CD4-positive, alpha-beta T cell treated with Interleukin-21 for 1 hour (primary cell): ENCODE data around the gene SPINT4.
"Not testable (repeated sequence)": the region's sequence is repeated elsewhere in the genome, so short reads cannot be mapped to it uniquely, and the experiment has no call there.

Experiments used
- DNase-seq: peaks from one replicate; pipeline ENCODE4 v3.0.0-alpha.2; 2020

The SPINT4 gene

DNA sequence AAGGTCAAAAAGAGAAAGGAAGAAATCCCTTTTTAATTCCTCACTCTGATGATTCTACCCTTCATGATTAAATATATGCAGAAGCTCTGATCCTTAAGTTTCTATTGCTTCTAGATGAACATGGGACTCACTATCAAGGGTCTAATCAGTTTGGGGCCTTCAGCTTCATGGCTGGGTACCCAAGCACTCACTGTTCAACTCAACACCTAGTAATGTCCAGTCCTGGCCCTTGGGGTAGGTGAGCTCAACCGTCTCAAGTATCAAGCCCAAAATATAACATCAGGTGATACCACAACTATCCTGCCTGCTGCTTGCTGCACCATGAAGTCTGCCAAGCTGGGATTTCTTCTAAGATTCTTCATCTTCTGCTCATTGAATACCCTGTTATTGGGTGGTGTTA, at the start of gene SPINT4:
TSS of gene SPINT4 (plus strand) at position 301 of the 400 bp plus-strand sequence. CDS start at position 322, 21 bp downstream.
- DNase-seq, result no peak

DNA sequence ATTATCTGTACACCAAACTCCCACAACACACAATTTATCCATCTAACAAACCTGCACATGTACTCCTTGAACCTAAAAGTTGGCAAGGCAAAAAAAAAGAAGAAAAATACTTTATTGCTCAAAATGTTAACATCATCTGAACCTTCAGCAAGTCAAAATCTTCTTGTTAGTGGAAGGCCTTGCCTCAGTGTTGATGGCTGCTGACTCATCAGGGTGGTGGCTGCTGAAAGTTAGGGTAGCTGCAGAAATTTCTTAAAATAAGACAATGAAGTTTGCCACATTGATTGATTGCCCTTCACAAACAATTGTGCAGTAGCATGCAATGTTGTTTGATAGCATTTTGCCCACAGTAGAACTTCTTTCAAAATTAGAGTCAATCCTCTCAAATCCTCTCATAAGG, 49.4 kb upstream of the SPINT4 start:
- no peak for DNase-seq

DNA sequence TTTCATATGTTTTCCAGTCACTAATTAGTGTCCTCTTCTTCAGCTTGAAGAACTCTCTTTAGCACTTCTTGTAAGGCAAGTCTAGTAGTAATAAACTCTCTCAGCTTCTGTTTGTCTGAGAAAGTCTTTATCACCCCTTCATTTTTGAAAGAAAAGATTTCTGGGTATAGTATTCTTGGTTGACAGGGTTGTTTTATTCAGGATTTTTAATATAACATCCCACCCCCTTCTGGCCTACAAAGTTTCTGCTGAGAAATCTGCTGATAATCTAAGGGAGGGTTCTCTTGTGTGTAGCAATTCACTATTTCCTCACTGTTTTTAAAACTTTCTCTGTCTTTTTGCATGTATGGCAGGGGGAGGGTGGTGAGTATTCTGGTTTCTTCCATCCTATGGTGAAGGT, 42.5 kb upstream of the SPINT4 start:
- DNase-seq, result no peak

DNA sequence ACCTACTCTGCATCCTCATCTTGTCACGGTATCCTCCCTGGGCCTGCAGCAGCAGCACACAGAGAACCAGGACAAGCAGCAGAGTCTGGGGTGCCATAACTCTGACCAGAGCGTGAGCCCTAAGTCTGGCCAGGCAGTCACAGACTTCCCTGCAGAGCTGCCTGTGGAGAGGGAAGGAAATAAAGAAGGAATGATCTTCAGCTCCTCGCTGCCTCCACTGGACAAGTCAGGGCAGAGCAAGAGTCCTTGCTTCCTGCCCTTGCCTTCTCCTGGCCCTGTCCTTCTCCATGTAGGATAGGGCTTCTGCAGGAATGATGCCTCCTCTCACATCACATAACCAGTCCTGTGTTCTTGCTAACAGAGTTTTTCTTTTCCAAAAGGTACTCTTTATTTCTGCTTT, 36.3 kb upstream of the SPINT4 start:
- DNase-seq, result no peak

DNA sequence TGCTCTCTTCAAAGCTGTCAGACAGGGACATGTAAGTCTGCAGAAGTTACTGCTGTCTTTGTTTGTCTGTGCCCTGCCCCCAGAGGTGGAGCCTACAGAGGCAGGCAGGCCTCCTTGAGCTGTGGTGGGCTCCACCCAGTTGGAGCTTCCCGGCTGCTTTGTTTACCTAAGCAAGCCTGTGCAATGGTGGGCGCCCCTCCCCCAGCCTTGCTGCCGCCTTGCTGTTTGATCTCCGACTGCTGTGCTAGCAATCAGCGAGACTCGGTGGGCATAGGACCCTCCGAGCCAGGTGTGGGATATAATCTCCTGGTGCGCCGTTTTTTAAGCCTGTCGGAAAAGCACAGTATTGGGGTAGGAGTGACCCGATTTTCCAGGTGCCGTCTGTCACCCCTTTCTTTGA, 28.8 kb upstream of the SPINT4 start:
- DNase-seq, result not testable (repeated sequence)

DNA sequence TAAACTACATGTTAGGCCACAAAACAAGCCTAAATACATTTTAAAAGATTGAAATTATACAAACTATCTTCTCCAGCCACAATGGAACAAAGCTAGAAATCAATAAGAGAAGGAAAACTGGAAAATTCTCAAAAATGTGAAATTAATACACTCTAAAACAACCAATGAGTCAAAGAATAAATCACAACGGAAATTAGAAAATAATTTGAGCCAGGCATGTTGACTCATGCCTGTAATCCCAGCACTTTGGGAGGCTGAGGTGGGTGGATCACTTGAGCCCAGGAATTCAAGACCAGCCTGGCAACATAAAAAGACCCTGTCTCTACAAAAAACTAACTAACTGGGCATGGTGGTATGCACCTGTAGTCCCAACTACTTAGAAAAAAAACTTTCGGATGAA, 26.7 kb upstream of the SPINT4 start:
- no peak for DNase-seq

DNA sequence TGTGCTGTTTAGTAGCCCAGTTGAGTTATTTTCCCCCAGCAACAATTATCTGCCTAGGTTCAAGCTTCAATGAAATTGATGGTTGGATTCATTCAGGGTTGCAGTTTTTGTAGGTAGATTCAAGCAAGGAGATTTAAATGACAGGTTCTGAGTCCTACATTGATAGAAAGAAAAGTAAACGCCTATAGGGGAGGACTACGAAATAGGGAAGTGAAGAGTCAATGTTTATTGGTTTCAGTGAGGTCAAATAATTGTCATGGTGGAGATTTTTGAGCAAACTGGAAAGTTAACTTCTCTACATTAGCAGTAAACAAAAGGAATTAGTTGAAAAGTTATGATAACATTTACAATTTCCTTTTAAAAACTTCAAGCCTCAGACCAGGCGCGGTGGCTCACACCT, 21.0 kb upstream of the SPINT4 start:
- no peak for DNase-seq

DNA sequence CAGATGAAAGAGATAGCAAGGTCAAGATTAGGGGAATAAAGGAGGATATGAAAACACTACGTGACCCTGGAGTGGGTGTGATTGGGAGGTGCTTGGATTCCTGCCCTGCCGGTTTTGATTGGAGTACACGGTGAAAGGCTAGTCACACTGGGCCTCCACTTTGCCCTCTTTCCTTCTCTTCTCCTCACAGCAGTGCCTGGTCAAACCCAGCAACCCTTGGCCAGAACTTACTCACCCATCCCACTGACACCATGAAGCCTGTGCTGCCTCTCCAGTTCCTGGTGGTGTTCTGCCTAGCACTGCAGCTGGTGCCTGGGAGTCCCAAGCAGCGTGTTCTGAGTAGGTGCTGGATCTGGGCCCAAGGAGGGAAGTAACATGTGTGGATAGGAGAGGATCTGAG, 20.3 kb upstream of the SPINT4 start, which contains the start of gene WFDC13:
TSS of gene WFDC13 (plus strand) at position 166 of the 400 bp plus-strand sequence. CDS start at position 252, 86 bp downstream.
- no peak for DNase-seq

DNA sequence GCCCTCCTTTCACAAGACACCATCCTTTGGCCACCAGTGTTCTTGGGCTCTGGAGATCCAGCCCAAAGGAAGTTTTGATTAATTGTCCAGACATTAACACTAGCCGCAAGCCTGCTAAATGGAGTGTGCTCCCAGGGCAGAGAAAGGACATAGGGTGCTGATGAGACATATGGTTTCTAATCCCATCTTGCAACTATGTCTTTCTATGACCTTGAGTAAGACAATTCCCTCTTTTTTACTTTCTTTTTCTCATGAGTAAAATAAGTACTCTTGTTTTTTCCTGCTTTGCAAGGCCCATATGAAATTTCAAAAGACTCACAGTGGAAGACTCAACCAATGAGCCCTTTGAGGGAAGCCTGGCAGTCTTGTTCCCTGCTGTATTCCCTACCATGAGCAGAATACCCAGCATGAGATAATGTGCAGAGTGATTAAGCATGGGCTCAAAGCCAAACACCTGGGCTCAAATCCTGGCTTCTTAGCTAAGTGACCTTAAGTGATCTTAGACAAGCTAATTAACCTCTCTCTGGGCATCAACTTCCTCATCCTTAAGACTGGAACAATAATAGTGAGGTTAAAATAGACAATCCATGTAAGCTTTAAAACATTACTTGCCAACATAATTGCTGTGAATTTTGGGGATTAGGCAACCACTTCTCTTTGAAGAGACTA, 17.0 kb upstream of the SPINT4 start, which contains the start of gene WFDC10B:
TSS of gene WFDC10B (minus strand) at position 51 of the 669 bp plus-strand sequence. CDS start 19,027 bp downstream, outside the sequence.
- no peak for DNase-seq

DNA sequence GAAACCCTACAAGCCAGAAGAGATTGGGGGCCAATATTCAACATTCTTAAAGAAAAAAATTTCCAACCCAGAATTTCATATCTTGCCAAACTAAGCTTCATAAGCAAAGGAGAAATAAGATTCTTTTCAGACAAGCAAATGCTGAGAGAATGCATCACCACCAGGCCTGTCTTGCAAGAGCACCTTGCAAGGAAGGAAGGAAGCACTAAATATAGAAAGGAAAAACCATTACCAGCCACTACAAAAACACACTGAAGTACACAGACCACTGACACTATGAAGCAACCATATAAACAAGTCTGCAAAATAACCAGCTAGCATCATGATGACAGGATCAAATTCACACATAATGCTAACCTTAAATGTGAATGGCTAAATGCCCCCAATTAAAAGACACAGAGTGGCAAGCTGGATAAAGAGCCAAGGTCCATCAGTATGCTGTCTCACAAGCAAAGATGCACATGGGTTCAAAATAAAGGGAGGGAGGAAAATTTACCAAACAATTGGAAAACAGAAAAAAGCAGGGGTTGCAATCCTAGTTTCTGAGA, 5.9 kb upstream of the SPINT4 start:
- DNase-seq, result not testable (repeated sequence)

DNA sequence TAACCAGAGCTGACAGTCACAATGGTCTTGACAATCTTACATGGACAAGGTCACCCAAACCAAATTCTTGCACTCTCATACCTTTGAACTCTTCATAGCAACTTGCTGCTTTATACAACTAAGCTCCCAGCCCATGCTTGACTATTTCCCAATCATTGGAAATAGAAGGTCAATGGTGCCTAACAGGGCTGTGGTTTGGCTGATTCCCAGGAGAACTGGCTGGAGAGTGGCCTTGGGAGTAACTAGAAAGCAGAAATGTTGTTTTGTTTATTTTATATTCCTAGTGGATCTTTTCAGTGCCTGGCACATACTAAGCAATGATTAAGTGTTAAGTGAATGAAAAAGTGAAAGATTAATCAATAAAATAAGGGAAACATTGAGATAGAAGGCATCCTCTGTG, 3.0 kb downstream of the SPINT4 start:
- no peak for DNase-seq

DNA sequence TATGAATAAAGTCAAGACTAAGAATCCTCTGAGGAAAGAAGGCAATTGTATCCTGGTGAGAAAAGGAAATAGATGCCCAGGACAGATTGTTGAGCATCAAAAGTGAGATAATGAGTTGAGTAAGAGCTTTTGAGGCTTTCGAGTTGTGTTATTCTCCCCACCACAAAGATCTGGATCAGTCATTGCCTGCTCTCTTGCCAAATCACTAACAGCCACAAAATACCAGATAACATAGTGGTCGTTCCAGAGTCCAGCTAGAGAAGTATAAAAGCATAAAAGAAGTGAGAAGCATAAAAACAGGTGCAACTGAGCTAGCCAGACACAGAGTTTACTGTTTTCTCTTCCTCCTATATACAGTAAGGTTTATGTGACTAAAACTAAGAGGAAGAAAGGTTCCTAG, 4.9 kb downstream of the SPINT4 start:
- DNase-seq, result no peak

DNA sequence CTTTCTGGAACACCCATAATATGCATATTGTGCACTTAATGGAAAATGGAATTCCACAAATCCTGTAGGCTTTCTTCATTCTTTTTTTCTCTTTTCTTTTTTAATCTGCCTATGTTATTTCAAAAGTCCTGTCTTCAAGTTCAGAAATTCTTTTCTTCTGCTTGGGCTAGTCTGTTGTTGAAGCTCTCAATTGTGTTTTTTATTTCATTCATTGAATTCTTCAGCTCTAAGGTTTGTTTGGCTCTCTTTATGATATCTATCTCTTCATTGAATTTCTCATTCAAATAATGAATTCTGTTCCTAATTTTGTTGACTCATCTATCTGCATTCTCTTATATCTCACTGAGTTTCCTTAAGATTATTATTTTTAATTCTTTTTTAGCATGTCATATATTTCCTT, 10.1 kb downstream of the SPINT4 start:
- no peak for DNase-seq

DNA sequence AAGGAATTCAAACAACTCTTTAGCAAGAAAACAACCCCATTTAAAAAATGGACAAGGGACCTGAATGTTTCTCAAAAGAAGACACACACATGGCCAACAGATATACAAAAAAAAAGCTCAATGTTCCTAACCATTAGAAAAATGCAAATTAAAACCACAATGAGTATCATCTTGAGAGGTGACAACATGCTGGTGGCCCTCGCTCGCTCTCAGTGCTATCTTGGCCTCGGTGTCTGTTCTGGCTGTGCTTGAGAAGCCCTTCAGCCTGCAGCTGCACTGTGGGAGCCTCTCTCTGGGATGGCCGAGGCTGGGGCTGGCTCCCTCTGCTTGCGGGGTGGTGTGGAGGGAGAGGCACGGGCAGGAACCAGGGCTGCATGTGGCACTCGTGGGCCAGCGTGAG, 13.4 kb downstream of the SPINT4 start:
- no peak for DNase-seq

DNA sequence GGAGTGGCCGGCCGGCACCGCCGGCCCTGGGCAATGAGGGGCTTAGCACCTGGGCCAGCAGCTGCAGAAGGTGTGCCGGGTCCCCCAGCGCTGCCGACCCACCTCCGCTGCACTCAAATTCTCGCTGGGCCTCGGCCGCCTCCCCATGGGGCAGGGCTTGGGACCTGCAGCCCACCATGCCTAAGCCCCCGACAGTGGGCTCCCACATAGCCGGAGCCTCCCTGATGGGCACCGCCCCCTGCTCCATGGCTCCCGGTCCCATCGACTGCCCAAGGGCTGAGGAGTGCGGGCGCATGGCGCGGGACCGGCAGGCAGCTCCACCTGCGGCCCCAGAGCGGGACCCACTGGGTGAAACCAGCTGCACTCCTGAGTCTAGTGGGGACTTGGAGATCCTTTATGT, 13.8 kb downstream of the SPINT4 start:
- DNase-seq, result no peak

DNA sequence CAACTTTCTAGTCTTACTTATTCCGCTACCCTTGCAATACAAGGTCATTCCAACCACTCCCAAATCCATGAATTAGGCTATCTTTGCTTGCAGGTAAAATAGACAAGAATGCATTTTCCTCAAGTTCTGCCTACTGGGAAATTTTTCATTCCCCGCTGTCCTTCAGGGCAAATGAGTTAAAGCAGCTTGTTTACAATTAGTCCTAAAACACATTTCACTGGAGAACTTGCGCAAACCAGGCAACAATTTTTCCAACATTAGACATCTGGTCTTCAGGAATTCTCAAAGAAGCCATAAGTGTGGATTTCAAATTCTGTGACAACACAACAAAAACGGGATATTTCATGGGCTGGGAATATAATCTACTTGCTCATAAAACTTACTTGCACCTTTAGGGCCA, 20.4 kb downstream of the SPINT4 start:
- no peak for DNase-seq

DNA sequence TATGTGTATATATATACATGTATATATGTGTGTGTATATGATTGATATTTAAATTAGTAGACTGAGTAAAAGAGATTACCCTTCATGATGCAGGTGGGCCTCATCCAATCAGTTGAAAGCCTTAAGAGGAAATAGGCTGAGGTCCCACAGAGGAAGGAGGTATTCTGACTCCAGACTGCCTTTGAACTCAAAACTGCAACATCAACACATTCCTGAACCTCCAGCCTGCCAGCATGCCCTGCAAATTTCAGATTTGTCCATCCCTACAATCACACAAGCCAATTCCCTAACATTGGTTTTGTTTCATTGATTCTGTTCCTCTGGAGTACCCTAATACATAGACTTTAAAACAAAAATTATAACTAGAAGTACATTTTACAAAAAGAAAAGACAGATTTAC, 22.9 kb downstream of the SPINT4 start:
- DNase-seq, result no peak

DNA sequence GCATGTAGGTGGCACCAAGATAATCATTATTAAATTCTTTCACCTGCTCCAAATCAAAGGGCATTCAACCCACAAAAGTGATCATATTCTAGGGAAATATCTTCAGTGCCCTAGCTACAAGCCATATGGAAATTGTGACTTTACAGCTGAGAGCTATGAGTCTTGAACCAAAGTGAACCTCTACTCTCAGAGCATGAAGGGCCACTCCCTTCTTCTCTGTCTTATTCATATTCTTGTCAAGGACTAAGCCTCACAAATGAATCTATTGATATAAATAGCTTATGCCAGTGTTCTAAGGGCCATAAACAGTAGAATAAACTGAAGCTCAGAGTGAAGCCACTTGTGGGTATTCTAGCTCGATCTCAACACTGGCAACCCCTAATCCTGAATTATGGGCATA, 29.6 kb downstream of the SPINT4 start:
- no peak for DNase-seq

DNA sequence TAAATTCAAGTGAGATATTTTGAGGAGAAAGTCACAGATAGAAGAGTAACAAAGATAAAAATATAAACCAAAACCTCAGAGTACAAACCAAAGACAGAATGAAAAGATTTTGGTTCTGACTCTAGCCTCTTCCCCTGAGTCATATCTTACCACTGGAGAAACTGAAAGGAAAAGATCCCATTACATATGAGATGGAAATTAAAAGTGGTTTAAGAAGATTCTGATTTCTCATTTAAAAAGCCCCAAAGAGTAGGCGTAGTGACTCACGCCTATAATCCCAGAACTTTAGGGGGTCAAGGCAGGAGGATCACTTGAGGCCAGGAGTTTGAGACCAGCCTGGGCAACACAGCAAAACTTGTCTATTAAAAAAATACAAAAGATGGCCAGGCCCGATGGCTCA, 30.6 kb downstream of the SPINT4 start:
- no peak for DNase-seq

DNA sequence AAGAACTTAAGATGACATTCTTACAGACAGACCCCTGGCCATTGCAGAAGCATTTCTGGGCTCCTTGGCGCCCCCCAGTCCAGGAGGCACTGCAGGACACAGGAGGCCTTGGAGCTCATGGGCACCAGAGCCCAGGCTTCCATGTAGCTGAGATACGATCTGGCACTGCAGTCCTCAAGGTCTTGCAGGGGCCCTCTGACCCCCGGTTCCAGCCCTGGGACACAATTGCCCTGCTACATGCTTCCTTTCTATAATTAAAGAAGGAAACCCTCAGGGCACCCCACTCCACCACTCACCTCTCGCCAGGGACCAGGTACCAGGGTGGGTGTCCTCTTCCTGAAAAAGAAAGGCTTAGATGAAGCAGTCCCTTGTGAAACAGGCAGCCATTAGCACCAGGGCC, 35.9 kb downstream of the SPINT4 start:
- no peak for DNase-seq

DNA sequence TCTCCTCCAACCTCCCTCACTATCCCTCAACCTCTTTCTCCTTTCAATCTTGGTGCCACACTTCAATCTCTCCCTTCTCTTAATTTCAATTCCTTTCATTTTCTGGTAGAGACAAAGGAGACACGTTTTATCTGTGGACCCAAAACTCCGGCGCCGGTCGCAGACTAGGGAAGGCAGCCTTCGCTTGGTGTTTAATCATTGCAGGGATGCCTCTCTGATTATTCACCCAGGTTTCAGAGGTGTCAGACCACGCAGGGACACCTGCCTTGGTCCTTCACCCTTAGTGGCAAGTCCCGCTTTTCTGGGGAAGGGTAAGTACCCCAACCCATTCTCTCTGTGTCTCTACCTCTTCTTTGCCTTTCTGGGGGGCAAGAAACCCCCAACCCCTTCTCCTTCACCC, 37.8 kb downstream of the SPINT4 start:
- not testable (repeated sequence) for DNase-seq

DNA sequence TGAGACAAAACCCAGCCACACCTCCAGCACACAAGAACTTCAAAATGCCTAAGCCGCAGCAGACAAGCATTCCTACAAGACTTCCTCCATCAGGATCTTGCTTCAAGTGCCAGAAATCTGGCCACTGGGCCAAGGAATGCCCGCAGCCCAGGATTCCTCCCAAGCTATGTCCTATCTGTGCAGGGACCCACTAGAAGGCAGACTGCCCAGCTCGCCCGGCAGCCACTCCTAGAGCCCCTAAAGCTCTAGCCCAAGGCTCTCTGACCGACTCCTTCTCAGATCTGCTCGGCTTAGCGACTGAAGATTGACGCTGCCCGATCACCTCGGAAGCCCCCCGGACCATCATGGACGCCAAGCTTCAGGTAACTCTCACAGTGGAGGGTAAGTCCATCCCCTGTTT, 39.8 kb downstream of the SPINT4 start:
- DNase-seq, result not testable (repeated sequence)

DNA sequence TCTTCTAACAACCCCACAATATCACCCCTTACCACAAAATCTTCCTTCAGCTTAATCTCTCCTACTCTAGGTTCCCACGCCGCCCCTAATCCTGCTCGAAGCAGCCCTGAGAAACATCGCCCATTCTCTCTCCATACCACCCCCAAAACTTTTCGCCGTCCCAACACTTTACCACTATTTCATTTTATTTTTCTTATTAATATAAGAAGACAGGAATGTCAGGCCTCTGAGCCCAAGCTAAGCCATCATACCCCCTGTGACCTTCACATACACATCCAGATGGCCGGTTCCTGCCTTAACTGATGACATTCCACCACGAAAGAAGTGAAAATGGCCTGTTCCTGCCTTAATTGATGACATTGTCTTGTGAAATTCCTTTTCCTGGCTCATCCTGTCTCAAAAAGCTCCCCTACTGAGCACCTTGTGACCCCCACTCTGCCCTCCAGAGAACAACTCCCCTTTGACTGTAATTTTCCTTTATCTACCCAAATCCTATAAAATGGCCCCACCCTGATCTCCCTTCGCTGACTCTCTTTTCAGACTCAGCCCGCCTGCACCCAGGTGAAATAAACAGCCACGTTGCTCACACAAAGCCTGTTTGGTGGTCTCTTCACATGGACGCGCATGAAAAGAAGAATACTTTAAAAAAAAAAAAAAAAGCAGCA, 42.6 kb downstream of the SPINT4 start:
- not testable (repeated sequence) for DNase-seq

DNA sequence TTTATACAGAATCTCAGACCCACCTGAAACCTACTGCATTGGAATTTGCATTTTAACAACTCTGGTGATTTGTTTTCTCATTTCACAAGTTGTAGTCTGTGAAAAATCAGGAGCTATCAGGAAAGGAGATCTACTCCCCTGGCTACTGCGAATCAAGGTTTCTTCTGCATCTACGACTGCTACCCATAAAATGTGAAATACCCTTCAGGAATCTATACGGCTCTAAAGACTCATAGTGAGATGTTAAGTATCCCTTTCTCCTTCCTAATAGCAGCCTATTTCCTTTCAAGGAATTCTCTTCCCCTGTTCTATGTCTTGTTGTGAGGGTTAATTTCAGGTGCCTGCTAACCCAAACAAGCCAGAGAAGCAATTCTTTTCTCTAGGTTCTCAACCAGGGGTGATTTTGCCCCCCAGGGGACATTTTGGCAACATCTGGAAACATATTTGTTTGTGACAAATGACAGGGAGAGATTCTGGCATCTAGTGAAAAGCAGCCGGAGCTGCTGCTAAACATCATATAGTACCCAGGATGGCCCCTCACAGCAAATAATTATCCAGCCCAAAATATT, 43.2 kb downstream of the SPINT4 start:
- no peak for DNase-seq
